Bronchial epithelial cell (primary cell): ENCODE measurements around the gene ZPR1. TPM values are rescaled to one million over a fixed set of nuclear protein-coding genes. Genes with fewer than 3 reads are reported as not detected.

ENCODE experiments used
- DNase-seq: peaks from one replicate; pipeline ENCODE4 v3.0.0-alpha.2; 2010; ENCODE audit warnings: low read depth
- FAIRE-seq: peaks from 2 replicates; lab custom pipeline; 2011; peaks lifted over from hg19 to GRCh38; lab: Jason Lieb, UNC
- H3K27me3 ChIP-seq: 2 replicates; pipeline ENCODE4 v1.5.1; 2011; ENCODE audit warnings: low read length; ENCODE audit not compliant: control insufficient read depth, insufficient read depth
- H3K36me3 ChIP-seq: 2 replicates; pipeline ENCODE4 v1.5.1; 2011; ENCODE audit warnings: low read length; ENCODE audit not compliant: control insufficient read depth, insufficient read depth
- H3K4me3 ChIP-seq: 2 replicates; pipeline ENCODE4 v1.5.1; 2011; ENCODE audit warnings: mild to moderate bottlenecking, low read depth, low read length, control low read depth
- CTCF ChIP-seq: IDR thresholded peaks from 2 replicates; pipeline ENCODE4 v1.5.1; 2011; ENCODE audit warnings: mild to moderate bottlenecking, moderate library complexity, low read length, control low read depth, inconsistent platforms; ENCODE audit not compliant: insufficient read depth, severe bottlenecking
- total RNA-seq: library from RNA; depleted of rRNA; stranded (reverse); fragments of >200 nt; gene quantifications from 2 replicates; pipeline ENCODE4 v1.2.1, GENCODE V29; 2014

Gene ZPR1
- total RNA-seq, 1 donor from 2014 or later = 74.2 TPM

- TF ChIP-seq CTCF = no peak
- Histone ChIP-seq H3K36me3 (no peaks in the 10 kb centered on the region), H3K27me3 (peaks cover 4% of the 10 kb centered on the region), H3K4me3 (no peak overlapping the region)
- FAIRE-seq (no peak), DNase-seq (no peak)
Measured at GRCh38 chr11:116729501-116730240, 58.2 kb downstream of the ZPR1 start.

DNA sequence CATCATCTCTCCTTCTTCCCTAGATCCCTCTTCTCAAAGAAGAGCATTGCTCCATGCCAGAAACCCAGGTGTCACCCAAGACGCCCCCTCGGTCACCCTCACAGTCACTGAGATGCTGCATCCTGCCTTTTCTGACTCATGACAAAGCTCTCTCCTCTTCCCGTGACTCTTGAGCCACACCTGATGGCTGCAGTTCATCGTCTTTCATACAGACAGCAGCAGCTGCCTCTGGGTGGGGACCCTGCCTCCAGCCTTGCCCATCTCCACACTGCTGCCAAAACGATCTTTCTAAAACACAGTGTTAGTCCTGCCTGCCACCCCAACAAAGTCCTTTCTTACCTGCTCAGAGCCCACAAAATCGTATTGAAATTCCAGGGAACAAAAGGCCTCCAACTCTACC lies 59.8 kb downstream of the ZPR1 start:
- Histone ChIP-seq H3K4me3 (no peak overlapping the region), H3K27me3 (peaks cover 4% of the 10 kb centered on the region), H3K36me3 (no peaks in the 10 kb centered on the region)
- no peak for FAIRE-seq
- no peak for DNase-seq
- no peak for TF ChIP-seq CTCF

DNA sequence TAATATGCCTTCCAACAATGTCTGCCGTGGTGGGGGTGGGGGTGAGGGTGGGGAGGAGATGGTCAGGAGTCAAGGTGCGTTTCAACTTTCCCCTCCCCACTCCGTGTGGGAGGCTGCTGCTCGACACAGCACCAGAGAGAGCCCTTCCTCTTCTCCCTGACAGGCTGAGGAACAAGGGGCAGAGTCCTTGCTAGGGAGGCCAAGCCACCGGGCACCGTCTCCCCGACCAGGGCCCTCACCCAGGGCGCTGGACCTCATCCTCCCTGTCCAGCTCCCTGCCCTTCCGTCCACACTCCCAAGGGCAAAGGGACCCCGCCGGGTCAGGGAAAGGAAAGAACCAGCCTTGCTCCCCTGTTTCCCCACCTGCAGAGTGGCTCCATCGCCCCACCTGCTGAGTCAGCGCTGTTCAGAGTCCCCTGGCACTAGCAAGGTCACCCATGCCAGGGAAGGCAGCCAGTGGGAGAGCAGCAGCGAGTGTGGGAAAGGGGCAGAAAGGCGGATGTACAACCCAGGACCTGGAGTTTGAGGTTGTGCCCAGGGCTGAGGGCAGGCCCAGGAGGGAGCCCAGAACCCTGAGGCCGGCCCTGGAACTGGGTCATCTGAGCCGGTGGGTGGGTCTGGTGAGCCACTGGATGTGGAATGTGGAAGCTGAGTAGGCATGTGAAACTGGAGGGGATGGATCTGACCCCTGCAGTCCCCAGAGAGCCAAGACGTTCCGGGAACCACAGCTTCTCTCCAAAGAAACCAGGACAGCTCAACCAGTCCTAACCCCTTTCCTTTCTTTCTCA lies 62.2 kb downstream of the ZPR1 start:
- FAIRE-seq (no peak), DNase-seq (no peak)
- peaks cover 1% of the 10 kb centered on the region for H3K27me3 ChIP-seq
- no peak overlapping the region for H3K4me3 ChIP-seq
- TF ChIP-seq CTCF = no peak
- no peaks in the 10 kb centered on the region for H3K36me3 ChIP-seq

DNA sequence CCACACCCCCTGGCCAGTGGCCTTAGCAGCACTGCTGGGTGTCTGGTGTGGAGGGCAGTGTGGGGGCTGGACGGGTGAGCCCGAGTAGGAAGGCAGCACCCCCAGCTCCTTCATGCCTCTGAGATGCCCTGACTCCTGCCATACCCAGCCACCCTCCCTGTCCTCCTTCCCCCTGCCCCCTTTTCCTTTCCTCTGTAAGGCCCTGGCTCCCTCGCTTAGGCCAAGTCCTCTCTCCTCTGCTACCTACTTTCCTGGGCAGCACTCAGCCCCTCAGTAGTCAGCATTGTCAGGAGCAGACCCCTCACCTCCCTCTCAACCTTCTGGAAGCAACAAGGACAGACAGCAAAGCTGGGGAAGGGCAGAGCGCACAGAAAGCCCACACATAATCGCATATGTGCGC lies 63.0 kb downstream of the ZPR1 start:
- Histone ChIP-seq H3K27me3 (peaks cover 1% of the 10 kb centered on the region), H3K36me3 (no peaks in the 10 kb centered on the region), H3K4me3 (no peak overlapping the region)
- FAIRE-seq (no peak), DNase-seq (no peak)
- no peak for TF ChIP-seq CTCF

Other genes with a start within 250 kb of the ZPR1 start
- gene BUD13, start 15.0 kb downstream of the ZPR1 start, total RNA-seq = 12.4 and 14.2 TPM in 2 replicates
- gene APOA5, start 3.9 kb upstream of the ZPR1 start, total RNA-seq = not detected in 2 replicates
- gene APOA4, start 35.3 kb upstream of the ZPR1 start, total RNA-seq = not detected in 2 replicates
- gene APOC3, start 41.9 kb upstream of the ZPR1 start, total RNA-seq = not detected in 2 replicates
- not detected in 2 replicates for gene APOA1, start 49.6 kb upstream of the ZPR1 start, total RNA-seq